A673 (cell line): ENCODE measurements around the gene BCLAF3.

Experiments
- CTCF ChIP-seq: fragments of 300-800, 200-600 bp; sonication (generic); conservative IDR thresholded peaks from 2 replicates; pipeline ENCODE4 v1.5.1; 2017; ENCODE audit warnings: low read depth, mild to moderate bottlenecking, antibody characterized with exemption, low read length, moderate library complexity, mixed read lengths
- EZH2 ChIP-seq: fragments of 200-600 bp; sonication (generic); IDR thresholded peaks from 2 replicates; pipeline ENCODE4 v1.6.1; 2017; ENCODE audit warnings: borderline replicate concordance, low read depth, mild to moderate bottlenecking, mixed read lengths, antibody characterized with exemption, low read length; ENCODE audit not compliant: poor library complexity, severe bottlenecking

GRCh38 chrX:20001588-20001987 lies 10.7 kb upstream of the BCLAF3 start:
- TF ChIP-seq CTCF (no peak), EZH2 (no peak)
